GM10266 (cell line): ENCODE data around the gene CSNK1E.

Experiments
- DNase-seq: peaks from one replicate; pipeline ENCODE4 v3.0.0; 2012; ENCODE audit errors: extremely low spot score
- CTCF ChIP-seq: IDR thresholded peaks from 2 replicates; pipeline ENCODE4 v1.5.1; 2012; ENCODE audit warnings: mild to moderate bottlenecking, low read depth; ENCODE audit not compliant: control insufficient read depth, insufficient read depth; ENCODE audit errors: missing control alignments

The CSNK1E gene

DNA sequence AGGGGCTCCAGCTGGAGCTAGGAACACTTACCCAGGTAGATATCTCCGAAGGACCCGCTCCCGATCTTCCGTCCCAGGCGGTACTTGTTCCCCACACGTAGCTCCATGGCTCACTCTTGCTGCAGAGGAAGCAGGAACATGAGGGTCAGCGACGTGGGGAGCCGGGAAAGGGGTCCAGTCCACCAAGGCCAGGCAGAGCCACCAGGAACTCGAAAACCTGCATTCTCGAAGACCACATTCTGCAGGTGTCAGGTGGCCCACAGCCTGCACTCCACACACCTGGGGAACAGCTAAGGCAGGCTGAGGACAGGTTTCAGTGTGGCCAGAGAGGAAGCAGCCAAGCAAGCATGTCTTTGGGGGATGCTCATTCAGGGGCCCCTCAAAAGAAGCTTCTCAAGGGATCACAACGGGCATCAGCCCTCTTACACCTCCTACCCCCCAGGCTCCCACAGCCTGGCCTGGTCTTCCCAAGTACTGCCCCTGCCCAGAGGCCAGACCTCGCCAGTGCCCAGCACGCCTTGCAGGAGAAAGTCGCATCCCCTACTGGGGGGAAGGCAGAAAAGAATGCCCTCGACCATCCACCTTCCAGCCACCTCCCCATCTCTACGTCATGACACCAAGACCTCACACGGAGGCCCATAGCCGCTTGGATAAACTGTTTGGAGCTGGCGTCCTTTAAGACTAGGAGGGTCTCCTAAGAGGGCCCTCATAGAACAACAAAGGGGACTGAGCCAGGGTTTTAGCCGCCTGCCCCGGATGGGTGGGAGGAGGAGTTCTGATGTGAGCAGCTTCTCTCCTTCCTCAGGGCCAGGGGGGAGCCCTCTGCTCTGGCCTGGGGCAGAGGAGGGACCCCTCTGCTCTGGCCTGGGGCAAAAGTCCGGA, 2.9 kb downstream of the CSNK1E start:
- no peak for TF ChIP-seq CTCF

GRCh38 chr22:38313384-38313955, 3.8 kb downstream of the CSNK1E start:
- DNase-seq, result no peak
- TF ChIP-seq CTCF, result no peak

More for the DNA sequence above, 2.9 kb downstream of the CSNK1E start:
- no peak for DNase-seq

- TF ChIP-seq CTCF, result no peak
- no peak for DNase-seq
Observed at GRCh38 chr22:38312261-38312800, 4.9 kb downstream of the CSNK1E start.

DNA sequence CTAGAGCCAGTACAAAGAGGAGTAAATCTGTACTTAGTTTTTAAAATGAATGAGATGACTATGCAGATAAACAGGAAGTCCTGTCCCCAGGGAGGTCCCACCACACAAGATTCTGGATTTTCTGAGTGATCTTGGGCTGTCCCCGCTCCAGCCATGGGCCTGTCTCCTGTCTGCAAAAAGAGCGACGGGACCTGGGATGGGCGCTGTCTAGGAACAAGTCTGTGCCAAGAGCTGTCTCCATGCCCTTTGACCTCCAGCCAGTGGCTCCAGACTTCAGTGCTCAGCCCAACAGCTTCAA, 6.0 kb downstream of the CSNK1E start:
- no peak for TF ChIP-seq CTCF
- no peak for DNase-seq

GRCh38 chr22:38310518-38311322, 6.5 kb downstream of the CSNK1E start:
- no peak for DNase-seq
- no peak for TF ChIP-seq CTCF

DNA sequence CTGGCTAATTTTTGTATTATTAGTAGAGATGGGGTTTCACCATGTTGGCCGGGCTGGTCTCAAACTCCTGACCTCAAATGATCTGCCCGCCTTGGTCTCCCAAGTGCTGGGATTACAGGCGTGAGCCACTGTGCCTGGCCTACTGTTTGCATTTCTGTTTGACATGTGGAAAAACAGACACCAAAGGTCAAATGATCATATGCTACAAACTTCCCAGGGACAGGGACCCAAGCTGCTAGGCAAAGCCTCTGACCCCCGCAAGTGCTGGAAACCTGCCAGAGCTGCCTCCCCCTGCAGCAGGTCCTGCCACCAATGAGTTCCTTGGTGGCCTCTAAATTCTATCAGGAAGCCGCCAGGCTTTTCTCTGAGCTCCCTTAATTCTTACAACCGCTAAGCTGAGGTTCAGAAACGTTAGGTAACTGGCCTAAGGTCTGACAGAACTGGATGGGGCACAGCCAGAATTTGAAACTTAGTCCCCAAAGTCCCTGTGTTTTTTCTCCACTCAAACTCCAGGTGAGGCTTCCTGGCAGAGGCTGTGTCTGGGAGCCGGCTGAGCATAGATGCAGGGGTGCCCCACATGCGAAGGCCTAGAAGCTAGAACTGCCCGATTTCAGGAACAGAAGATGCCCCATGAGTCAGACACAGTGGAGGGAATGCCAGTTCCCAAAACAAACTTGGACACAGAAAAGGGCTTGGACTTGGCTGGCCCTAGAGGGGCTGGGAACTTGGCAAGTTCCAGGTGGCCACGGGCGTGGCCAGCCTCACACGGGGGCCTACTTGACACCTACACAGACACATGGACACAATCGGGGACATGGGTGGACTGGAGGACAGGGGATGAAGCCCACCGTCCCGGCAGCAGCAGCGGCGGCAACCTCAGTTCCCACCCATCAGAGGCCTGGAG, 7.4 kb downstream of the CSNK1E start:
- no peak for DNase-seq
- TF ChIP-seq CTCF, result no peak
